Mucosa of rectum (tissue), 2 donors: ENCODE data around the gene SIPA1L3.

Experiments
- H3K27ac ChIP-seq, 2 donors: one replicate each; pipeline ENCODE4 v1.7.0; 2013; ENCODE audit warnings: inconsistent platforms in 2 of 2, low read depth in 2 of 2, low read length in 2 of 2
- H3K27me3 ChIP-seq, 2 donors: one replicate each; pipeline ENCODE4 v1.7.0; 2013; ENCODE audit warnings: low read length in 2 of 2; ENCODE audit not compliant: control insufficient read depth in 2 of 2, insufficient read depth in 2 of 2
- H3K36me3 ChIP-seq, 2 donors: one replicate each; pipeline ENCODE4 v1.7.0; 2013; ENCODE audit warnings: low read length in 2 of 2; ENCODE audit not compliant: control insufficient read depth in 2 of 2, insufficient read depth in 2 of 2
- H3K4me1 ChIP-seq, 2 donors: one replicate each; pipeline ENCODE4 v1.7.0; 2013; ENCODE audit warnings: low read length in 2 of 2, mild to moderate bottlenecking in 1 of 2; ENCODE audit not compliant: control insufficient read depth in 2 of 2, insufficient read depth in 2 of 2
- H3K4me3 ChIP-seq, 2 donors: one replicate each; pipeline ENCODE4 v1.7.0; 2013; ENCODE audit warnings: low read length in 2 of 2
- H3K9ac ChIP-seq, 2 donors: one replicate each; pipeline ENCODE4 v1.7.0; 2013; ENCODE audit warnings: low read length in 2 of 2, low read depth in 1 of 2, mild to moderate bottlenecking in 1 of 2
- H3K9me3 ChIP-seq, 2 donors: one replicate each; pipeline ENCODE4 v1.7.0; 2013; ENCODE audit warnings: low read length in 2 of 2; ENCODE audit not compliant: control insufficient read depth in 2 of 2
- donor health status: healthy.
- donor health status: Normal muscosa, but diverticular disease.

SIPA1L3 gene

GRCh38 chr19:38142176-38143035 is 235.4 kb downstream of the SIPA1L3 start:
- Histone ChIP-seq H3K27me3 (no peaks in the 10 kb centered on the region), H3K4me3 (no peak overlapping the region), H3K9ac (no peak overlapping the region), H3K36me3 (peaks cover 39 to 40% of the 10 kb centered on the region in 2 donors), H3K9me3 (no peaks in the 10 kb centered on the region), H3K4me1 (no peaks in the 10 kb centered on the region), H3K27ac (no peak overlapping the region)

- Histone ChIP-seq H3K4me1 (no peaks in the 10 kb centered on the region), H3K9me3 (no peaks in the 10 kb centered on the region), H3K27me3 (no peaks in the 10 kb centered on the region), H3K4me3 (no peak overlapping the region), H3K27ac (no peak overlapping the region), H3K36me3 (peaks cover 41 to 44% of the 10 kb centered on the region in 2 donors), H3K9ac (no peak overlapping the region)
These were observed 236.8 kb downstream of the SIPA1L3 start for GRCh38 chr19:38143847-38144246.

GRCh38 chr19:38144667-38145066 is 237.7 kb downstream of the SIPA1L3 start:
- Histone ChIP-seq H3K27me3 (no peaks in the 10 kb centered on the region), H3K9ac (no peak overlapping the region), H3K4me3 (no peak overlapping the region), H3K36me3 (peaks cover 38 to 45% of the 10 kb centered on the region in 2 donors), H3K27ac (no peak overlapping the region), H3K9me3 (no peaks in the 10 kb centered on the region), H3K4me1 (no peaks in the 10 kb centered on the region)

GRCh38 chr19:38145623-38146022 is 238.6 kb downstream of the SIPA1L3 start:
- Histone ChIP-seq H3K27ac (no peak overlapping the region), H3K27me3 (no peaks in the 10 kb centered on the region), H3K9me3 (no peaks in the 10 kb centered on the region), H3K4me1 (no peaks in the 10 kb centered on the region), H3K36me3 (peaks cover 32 to 45% of the 10 kb centered on the region in 2 donors), H3K4me3 (no peak overlapping the region), H3K9ac (no peak overlapping the region)

- Histone ChIP-seq H3K4me1 (no peaks in the 10 kb centered on the region), H3K27ac (no peak overlapping the region), H3K36me3 (peaks cover 38 to 53% of the 10 kb centered on the region in 2 donors), H3K4me3 (no peak overlapping the region), H3K27me3 (no peaks in the 10 kb centered on the region), H3K9me3 (no peaks in the 10 kb centered on the region), H3K9ac (no peak overlapping the region)
These were observed 241.3 kb downstream of the SIPA1L3 start for GRCh38 chr19:38148337-38148736.

- H3K27ac ChIP-seq = no peak overlapping the region
- no peak overlapping the region for H3K4me3 ChIP-seq
- no peak overlapping the region for H3K9ac ChIP-seq
- H3K27me3 ChIP-seq = no peaks in the 10 kb centered on the region
- H3K9me3 ChIP-seq = no peaks in the 10 kb centered on the region
- H3K4me1 ChIP-seq = no peaks in the 10 kb centered on the region
- peaks cover 42 to 48% of the 10 kb centered on the region in 2 donors for H3K36me3 ChIP-seq
These were observed 242.7 kb downstream of the SIPA1L3 start for GRCh38 chr19:38149661-38150061.

GRCh38 chr19:38151242-38151641 is 244.2 kb downstream of the SIPA1L3 start:
- Histone ChIP-seq H3K27ac (no peak overlapping the region), H3K36me3 (peaks cover 43% of the 10 kb centered on the region in 2 donors), H3K27me3 (no peaks in the 10 kb centered on the region)

GRCh38 chr19:38152461-38153379 is 245.7 kb downstream of the SIPA1L3 start:
- no peaks in the 10 kb centered on the region for H3K9me3 ChIP-seq
- no peak overlapping the region for H3K9ac ChIP-seq
- H3K27me3 ChIP-seq = no peaks in the 10 kb centered on the region
- no peak overlapping the region for H3K27ac ChIP-seq
- H3K4me1 ChIP-seq = no peaks in the 10 kb centered on the region
- H3K4me3 ChIP-seq = no peak overlapping the region
- peaks cover 42 to 44% of the 10 kb centered on the region in 2 donors for H3K36me3 ChIP-seq

More at GRCh38 chr19:38151242-38151641, 244.2 kb downstream of the SIPA1L3 start:
- Histone ChIP-seq H3K4me3 (no peak overlapping the region), H3K9ac (no peak overlapping the region), H3K4me1 (no peaks in the 10 kb centered on the region), H3K9me3 (no peaks in the 10 kb centered on the region)

GRCh38 chr19:38155453-38155852 is 248.4 kb downstream of the SIPA1L3 start:
- H3K27me3 ChIP-seq = no peaks in the 10 kb centered on the region
- no peak overlapping the region for H3K9ac ChIP-seq
- H3K9me3 ChIP-seq = no peaks in the 10 kb centered on the region
- H3K4me3 ChIP-seq = no peak overlapping the region
- H3K4me1 ChIP-seq = no peaks in the 10 kb centered on the region
- H3K27ac ChIP-seq = no peak overlapping the region
- peaks cover 38 to 57% of the 10 kb centered on the region in 2 donors for H3K36me3 ChIP-seq

GRCh38 chr19:38158730-38159129 is 251.7 kb downstream of the SIPA1L3 start:
- H3K4me3 ChIP-seq = no peak overlapping the region
- no peak overlapping the region for H3K27ac ChIP-seq
- peaks cover 44 to 60% of the 10 kb centered on the region in 2 donors for H3K36me3 ChIP-seq
- H3K9me3 ChIP-seq = peaks cover 0 to 10% of the 10 kb centered on the region in 2 donors
- H3K4me1 ChIP-seq = no peaks in the 10 kb centered on the region
- H3K27me3 ChIP-seq = no peaks in the 10 kb centered on the region
- no peak overlapping the region for H3K9ac ChIP-seq
